Sigmoid colon (tissue), 7 donors: ENCODE measurements around the gene G6PC1. TPM values are rescaled to one million over a fixed set of nuclear protein-coding genes. Genes with fewer than 3 reads are reported as not detected.
A peak's percentile ranks its signal among the peaks of the same experiment; 100 is the strongest.
"Not testable (repeated sequence)": the region's sequence is repeated elsewhere in the genome, so short reads cannot be mapped to it uniquely, and the experiment has no call there.

Source experiments
- DNase-seq: peaks from one replicate; pipeline ENCODE4 v3.0.0-alpha.2; 2019
- H3K27ac ChIP-seq, 4 donors: fragments of 200-600 bp; sonication (generic); one replicate each; pipeline ENCODE4 v1.5.1; 2016 to 2019; ENCODE audit warnings: mild to moderate bottlenecking in 1 of 4
- H3K27me3 ChIP-seq, 3 donors: fragments of 200-600 bp; sonication (generic); one replicate each; pipeline ENCODE4 v1.5.1; 2019; ENCODE audit warnings: mild to moderate bottlenecking in 1 of 3
- H3K36me3 ChIP-seq, 4 donors: fragments of 200-600 bp; sonication (generic); one replicate each; pipeline ENCODE4 v1.5.1; 2016 to 2019
- H3K4me1 ChIP-seq, 4 donors: fragments of 200-600 bp; sonication (generic); one replicate each; pipeline ENCODE4 v1.5.1; 2017 to 2019
- H3K4me3 ChIP-seq, 4 donors: fragments of 200-600 bp; sonication (generic); one replicate each; pipeline ENCODE4 v1.5.1; 2017 to 2019; ENCODE audit warnings: mild to moderate bottlenecking in 2 of 4, moderate library complexity in 1 of 4
- H3K9me3 ChIP-seq, 4 donors: fragments of 200-600 bp in 3 of 4; sonication (generic) in 3 of 4; one replicate each; pipeline versions ENCODE4 v1.5.1 to v1.6.1; 2013 to 2019
- EP300 ChIP-seq, 4 donors: sonication (generic); formaldehyde crosslinking; IDR thresholded peaks; one replicate each; pipeline ENCODE4 v1.6.1; 2017; ENCODE audit warnings: antibody characterized with exemption in 4 of 4
- POLR2A ChIP-seq, 2 donors: fragments of 450-650 bp; IDR thresholded peaks; one replicate each; pipeline ENCODE4 v1.6.1; 2016; ENCODE audit warnings: antibody characterized with exemption in 2 of 2, mild to moderate bottlenecking in 2 of 2, moderate library complexity in 2 of 2
- POLR2AphosphoS5 ChIP-seq, 4 donors: sonication (generic); formaldehyde crosslinking; IDR thresholded peaks; one replicate each; pipeline ENCODE4 v1.6.1; 2017; ENCODE audit warnings: antibody characterized with exemption in 4 of 4
- WGBS, 2 donors: extraction: QIAGEN DNeasy Blood & Tissue Kit; methylation state at CpG; one replicate each; pipeline ENCODE4 v1.1.7; 2013; 5-methylcytosine and 5-hydroxymethylcytosine counted together
- intact Hi-C: fragments of 100-400 bp; cut with DNase I; formaldehyde crosslinking; loops from one replicate; pipeline ENCODE4 v1.15.1; 2023
- polyA plus RNA-seq, 3 donors: library from polyadenylated mRNA; stranded (reverse); fragments of 200-250 nt; gene quantifications; one replicate each; pipeline ENCODE4 v1.2.3, GENCODE V29; 2013
- total RNA-seq, 4 donors: library from RNA; depleted of rRNA; stranded (reverse); fragments of >200 nt; gene quantifications; one replicate each; pipeline ENCODE4 v1.1.0, GENCODE V29; 2016
- TF ChIP-seq, protein P1 (sequence below), 4 experiments: fragments of 450-650 bp in 3 of 4; fragments of 200-600 bp in 1 of 4; IDR thresholded peaks; one replicate each; pipeline ENCODE4 v1.5.1; 2016 to 2019; ENCODE audit warnings: antibody characterized with exemption in 4 of 4, mild to moderate bottlenecking in 3 of 4, moderate library complexity in 2 of 4
- donor health status: healthy with polysubstance abuse.
- donor health status: Bipolar disorder and iron deficiency.
- donor health status: healthy.

G6PC1 gene
- total and polyA plus RNA-seq, 7 donors, result 0.23 TPM; not detected in 6

DNA sequence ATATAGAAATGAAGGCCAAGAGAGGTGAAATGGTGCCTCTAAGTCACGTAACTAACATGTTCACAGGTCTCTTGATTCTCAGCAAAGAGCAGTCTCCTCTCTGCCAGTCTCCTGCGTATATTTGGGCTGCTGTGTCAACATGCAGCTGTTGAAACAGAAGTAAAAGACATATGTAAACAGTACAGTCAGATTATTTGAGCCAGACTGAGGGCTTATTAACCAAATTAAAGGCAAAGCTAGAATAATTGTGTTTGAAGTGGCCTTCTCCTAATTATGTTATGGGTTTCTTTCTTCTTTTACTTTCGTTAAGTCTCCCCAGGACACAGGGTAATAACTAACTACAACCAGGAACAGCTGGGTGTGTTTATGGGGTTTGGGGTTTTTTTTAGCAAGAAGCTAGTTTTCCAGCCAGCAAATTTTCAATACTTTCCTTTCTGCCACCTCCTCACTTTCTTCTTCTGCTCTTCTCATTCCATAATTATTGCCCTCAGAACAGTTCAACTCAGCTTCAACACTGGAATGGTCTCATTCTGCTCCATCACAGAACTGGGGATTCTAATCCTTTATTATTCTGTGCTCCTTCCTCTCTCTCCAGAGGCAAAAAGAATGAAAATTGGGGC lies 18.4 kb downstream of the G6PC1 start:
- DNase-seq, result no peak

DNA sequence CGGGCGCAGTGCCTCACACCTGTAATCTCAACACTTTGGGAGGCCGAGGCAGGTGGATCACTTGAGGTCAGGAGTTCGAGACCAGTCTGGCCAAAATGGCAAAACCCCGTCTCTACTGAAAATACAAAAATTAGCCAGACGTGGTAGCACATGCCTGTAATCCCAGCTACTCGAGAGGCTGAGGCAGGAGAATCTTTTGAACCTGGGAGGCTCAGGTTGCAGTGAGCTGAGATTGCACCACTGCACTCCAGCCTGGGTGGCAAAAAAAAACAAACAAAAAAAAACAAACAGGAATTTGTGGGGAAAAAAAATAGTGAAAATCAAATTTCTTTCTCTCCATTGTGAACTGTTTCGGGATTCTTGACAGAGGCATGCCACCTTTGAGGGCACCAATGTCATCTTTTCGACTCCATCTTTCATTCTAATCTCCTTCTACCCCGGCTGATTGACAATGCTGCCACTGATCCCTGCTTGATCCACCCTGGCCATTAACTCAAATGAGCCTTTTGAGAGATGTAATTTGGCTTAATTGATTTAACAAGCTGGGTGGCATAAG lies 19.0 kb downstream of the G6PC1 start:
- DNase-seq, H3K4me3 ChIP-seq, H3K27me3 ChIP-seq, H3K27ac ChIP-seq, H3K9me3 ChIP-seq, H3K36me3 ChIP-seq, intact Hi-C loops: not testable (repeated sequence)
- WGBS, 2 donors, result 26 to 73% methylated on average over 10 of the region's 10 CpGs
- H3K4me1 ChIP-seq, result peaks cover 0 to 17% (median 8%) of the 10 kb centered on the region in 4 donors

More for the DNA sequence above, 18.4 kb downstream of the G6PC1 start:
- no peaks in the 10 kb centered on the region for H3K9me3 ChIP-seq
- H3K27ac ChIP-seq, result peak overlapping the region in 2 of 4 donors; percentile 18 to 32
- WGBS, 2 donors, result 11 to 60% methylated on average over 3 of the region's 3 CpGs
- peaks cover 0 to 17% (median 8%) of the 10 kb centered on the region in 4 donors for H3K4me1 ChIP-seq
- H3K36me3 ChIP-seq, result no peaks in the 10 kb centered on the region
- H3K4me3 ChIP-seq, result no peak overlapping the region
- TF ChIP-seq POLR2AphosphoS5 (IDR thresholded peaks at IDR 0.05) (no peak), EP300 (IDR thresholded peaks at IDR 0.05) (no peak), POLR2A (IDR thresholded peaks at IDR 0.05) (no peak)
- TF ChIP-seq, protein P1, sequence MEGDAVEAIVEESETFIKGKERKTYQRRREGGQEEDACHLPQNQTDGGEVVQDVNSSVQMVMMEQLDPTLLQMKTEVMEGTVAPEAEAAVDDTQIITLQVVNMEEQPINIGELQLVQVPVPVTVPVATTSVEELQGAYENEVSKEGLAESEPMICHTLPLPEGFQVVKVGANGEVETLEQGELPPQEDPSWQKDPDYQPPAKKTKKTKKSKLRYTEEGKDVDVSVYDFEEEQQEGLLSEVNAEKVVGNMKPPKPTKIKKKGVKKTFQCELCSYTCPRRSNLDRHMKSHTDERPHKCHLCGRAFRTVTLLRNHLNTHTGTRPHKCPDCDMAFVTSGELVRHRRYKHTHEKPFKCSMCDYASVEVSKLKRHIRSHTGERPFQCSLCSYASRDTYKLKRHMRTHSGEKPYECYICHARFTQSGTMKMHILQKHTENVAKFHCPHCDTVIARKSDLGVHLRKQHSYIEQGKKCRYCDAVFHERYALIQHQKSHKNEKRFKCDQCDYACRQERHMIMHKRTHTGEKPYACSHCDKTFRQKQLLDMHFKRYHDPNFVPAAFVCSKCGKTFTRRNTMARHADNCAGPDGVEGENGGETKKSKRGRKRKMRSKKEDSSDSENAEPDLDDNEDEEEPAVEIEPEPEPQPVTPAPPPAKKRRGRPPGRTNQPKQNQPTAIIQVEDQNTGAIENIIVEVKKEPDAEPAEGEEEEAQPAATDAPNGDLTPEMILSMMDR (IDR thresholded peaks at IDR 0.05), result no peak
- intact Hi-C loops, result no loop called here
- H3K27me3 ChIP-seq, result no peaks in the 10 kb centered on the region

DNA sequence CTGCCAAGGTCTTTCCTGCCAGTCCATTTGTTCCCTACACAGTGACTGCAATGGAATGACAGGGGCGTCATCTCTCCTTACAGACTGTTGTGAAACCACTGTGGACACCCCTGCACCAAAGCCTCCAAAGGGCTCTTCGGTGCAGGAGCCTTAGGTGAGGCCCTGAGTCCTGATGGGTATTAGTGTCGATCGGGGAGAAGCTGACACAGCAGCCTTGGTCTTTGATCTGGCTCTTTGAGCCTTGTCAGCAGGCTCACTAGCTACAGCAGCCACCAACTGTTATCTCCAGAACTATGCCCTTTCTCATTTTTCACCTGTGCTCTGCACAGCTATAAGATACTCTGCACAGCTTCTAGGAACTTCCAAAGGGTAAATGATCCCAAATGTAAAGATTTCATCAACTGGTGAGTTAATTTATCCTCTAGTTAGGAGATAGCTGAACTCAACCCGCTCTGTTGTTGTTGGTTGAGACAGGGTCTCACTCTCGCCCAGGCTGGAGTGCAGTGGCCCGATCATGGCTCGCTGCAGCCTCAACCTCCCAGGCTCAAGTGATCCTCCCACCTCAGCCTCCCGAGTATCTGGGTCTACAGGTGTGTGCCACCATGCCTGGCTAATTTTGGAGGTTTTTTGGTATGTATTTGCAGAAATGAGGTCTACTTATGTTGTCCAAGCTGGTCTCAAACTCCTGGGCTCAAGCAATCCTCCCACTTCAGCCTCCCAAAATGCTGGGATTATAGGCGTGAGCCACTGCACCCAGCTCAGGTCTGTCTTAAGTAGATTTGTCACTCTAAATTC lies 19.7 kb downstream of the G6PC1 start:
- WGBS, 2 donors, result 55 to 81% methylated on average over 10 of the region's 10 CpGs
- peaks cover 0 to 17% (median 8%) of the 10 kb centered on the region in 4 donors for H3K4me1 ChIP-seq
- no peak overlapping the region for H3K4me3 ChIP-seq
- H3K27me3 ChIP-seq, result no peaks in the 10 kb centered on the region
- DNase-seq, result no peak
- TF ChIP-seq POLR2A (IDR thresholded peaks at IDR 0.05), result no peak
- TF ChIP-seq, protein P1 (IDR thresholded peaks at IDR 0.05), result no peak
- no peak for TF ChIP-seq EP300 (IDR thresholded peaks at IDR 0.05)
- no peak for TF ChIP-seq POLR2AphosphoS5 (IDR thresholded peaks at IDR 0.05)
- peak overlapping the region in 2 of 4 donors; percentile 47 to 65 for H3K27ac ChIP-seq
- no peaks in the 10 kb centered on the region for H3K9me3 ChIP-seq
- no peaks in the 10 kb centered on the region for H3K36me3 ChIP-seq
- intact Hi-C loops, result no loop called here

DNA sequence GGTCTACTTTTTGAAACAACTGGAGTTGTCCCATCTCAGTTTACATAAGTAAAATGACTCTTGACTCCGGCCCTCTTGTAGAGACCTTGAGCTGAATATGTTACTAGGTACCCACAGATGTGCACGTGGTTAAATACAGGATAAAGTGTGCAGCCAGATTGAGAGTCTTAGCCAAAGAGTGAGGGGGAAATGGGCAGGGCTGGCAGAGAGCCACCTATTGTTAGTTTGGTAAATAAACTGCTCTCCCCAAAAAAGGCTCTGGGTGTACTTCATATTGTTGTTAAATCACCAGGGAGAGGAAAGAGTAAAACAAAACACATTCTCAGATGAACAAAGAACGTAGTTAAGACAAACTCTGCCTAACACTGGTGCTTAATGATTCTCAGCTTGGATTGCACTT lies 20.3 kb downstream of the G6PC1 start:
- Histone ChIP-seq H3K4me3 (no peak overlapping the region), H3K27me3 (no peaks in the 10 kb centered on the region), H3K27ac (peak overlapping the region in 2 of 4 donors; percentile 47 to 65), H3K36me3 (no peaks in the 10 kb centered on the region), H3K9me3 (no peaks in the 10 kb centered on the region), H3K4me1 (peaks cover 0 to 17% (median 8%) of the 10 kb centered on the region in 4 donors)
- no peak for DNase-seq
- 5 to 23% methylated on average over 3 of the region's 3 CpGs for WGBS, 2 donors
- intact Hi-C loops, result no loop called here
- TF ChIP-seq, protein P1 (IDR thresholded peaks at IDR 0.05), result no peak
- no peak for TF ChIP-seq POLR2AphosphoS5 (IDR thresholded peaks at IDR 0.05)
- TF ChIP-seq EP300 (IDR thresholded peaks at IDR 0.05), result no peak
- TF ChIP-seq POLR2A (IDR thresholded peaks at IDR 0.05), result no peak

DNA sequence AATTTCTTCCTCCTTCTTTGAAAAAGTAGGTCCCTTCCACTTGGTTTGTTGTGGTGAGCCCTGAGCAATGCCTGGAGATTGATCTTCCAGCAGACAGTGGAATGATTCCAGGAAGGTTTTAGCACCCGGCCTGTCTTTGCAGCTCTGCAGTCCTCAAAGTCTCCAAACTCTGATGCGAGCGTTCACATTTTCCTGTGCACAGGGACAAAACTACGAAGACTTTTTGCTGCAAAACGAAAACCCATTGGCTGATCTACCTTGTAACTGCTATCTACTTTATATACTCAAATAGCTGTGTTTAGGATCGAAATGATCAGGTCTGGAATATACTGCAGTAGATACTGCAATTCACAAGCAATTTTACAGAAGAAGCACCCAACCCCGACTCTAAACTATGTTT lies 21.7 kb downstream of the G6PC1 start:
- H3K36me3 ChIP-seq, result no peaks in the 10 kb centered on the region
- no peaks in the 10 kb centered on the region for H3K9me3 ChIP-seq
- intact Hi-C loops, result no loop called here
- DNase-seq, result no peak
- TF ChIP-seq EP300 (IDR thresholded peaks at IDR 0.05), result no peak
- TF ChIP-seq POLR2A (IDR thresholded peaks at IDR 0.05), result no peak
- TF ChIP-seq, protein P1 (IDR thresholded peaks at IDR 0.05), result no peak
- no peak for TF ChIP-seq POLR2AphosphoS5 (IDR thresholded peaks at IDR 0.05)
- peaks cover 0 to 17% (median 8%) of the 10 kb centered on the region in 4 donors for H3K4me1 ChIP-seq
- H3K4me3 ChIP-seq, result no peak overlapping the region
- peak overlapping the region in 3 of 4 donors; percentile 42 to 65 (median 47) for H3K27ac ChIP-seq
- WGBS, 2 donors, result 49 to 63% methylated on average over 7 of the region's 7 CpGs
- no peaks in the 10 kb centered on the region for H3K27me3 ChIP-seq

DNA sequence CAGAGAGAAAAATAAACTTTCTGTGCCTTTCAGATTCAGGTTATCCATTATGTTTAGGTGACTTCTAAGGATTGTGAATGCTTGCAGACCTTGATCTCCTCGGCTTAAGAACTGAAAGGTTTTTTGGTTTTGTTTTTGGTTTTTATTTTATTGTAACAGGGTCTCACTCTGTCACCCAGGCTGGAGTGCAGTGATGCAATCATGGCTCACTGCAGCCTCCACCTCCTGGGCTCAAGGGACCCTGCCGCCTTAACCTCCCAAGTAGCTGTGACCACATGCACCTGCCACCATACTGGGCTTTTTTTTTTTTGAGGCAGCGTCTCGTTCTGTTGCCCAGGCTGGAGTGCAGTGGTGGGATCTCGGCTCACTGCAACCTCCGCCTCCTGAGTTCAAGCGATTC lies 22.9 kb downstream of the G6PC1 start:
- H3K36me3 ChIP-seq, H3K4me3 ChIP-seq, intact Hi-C loops, H3K9me3 ChIP-seq, DNase-seq, H3K27me3 ChIP-seq: not testable (repeated sequence)
- Histone ChIP-seq H3K27ac (peak overlapping the region in 2 of 4 donors; percentile 47 to 65), H3K4me1 (peaks cover 0 to 17% (median 8%) of the 10 kb centered on the region in 4 donors)
- 83 to 86% methylated on average over 7 of the region's 7 CpGs for WGBS, 2 donors
